MM.1S (cell line): ENCODE measurements around the gene AVL9.

ENCODE experiments used
- EZH2 ChIP-seq: fragments of 300-600 bp; sonication (generic); optimal IDR thresholded peaks from 2 replicates; pipeline ENCODE3; 2017; ENCODE audit warnings: low read depth, mild to moderate bottlenecking, antibody characterized with exemption, low read length, mixed read lengths
- EZH2phosphoT487 ChIP-seq: fragments of 300-600 bp; sonication (generic); IDR thresholded peaks from 2 replicates; pipeline ENCODE4 v1.6.1; 2018; ENCODE audit warnings: antibody characterized with exemption, low read length
- TF ChIP-seq, protein P1 (sequence below): fragments of 300-600 bp; sonication (generic); IDR thresholded peaks from 2 replicates; pipeline ENCODE4 v1.5.1; 2016; ENCODE audit warnings: antibody characterized with exemption, low read length, mixed read lengths

DNA sequence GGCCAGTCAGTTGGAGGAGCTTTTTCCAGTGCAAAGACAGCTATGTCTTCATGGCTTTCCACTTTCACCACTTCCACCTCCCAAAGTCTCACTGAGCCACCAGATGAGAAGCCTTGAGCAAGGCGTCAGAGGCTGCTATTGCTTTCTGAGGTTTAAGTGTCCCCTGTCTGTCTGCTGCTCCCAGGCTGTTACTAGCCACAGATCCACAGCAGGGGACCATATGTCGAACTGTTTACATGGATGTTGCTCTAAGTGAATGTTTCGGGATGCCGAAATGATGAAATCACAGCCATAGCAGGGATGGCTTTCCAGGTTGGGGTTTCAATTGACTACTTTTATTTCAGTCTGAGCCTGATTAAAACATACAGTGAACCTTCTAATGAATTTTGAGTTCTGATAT, 88.5 kb downstream of the AVL9 start:
- no peak for TF ChIP-seq EZH2
- TF ChIP-seq, protein P1, sequence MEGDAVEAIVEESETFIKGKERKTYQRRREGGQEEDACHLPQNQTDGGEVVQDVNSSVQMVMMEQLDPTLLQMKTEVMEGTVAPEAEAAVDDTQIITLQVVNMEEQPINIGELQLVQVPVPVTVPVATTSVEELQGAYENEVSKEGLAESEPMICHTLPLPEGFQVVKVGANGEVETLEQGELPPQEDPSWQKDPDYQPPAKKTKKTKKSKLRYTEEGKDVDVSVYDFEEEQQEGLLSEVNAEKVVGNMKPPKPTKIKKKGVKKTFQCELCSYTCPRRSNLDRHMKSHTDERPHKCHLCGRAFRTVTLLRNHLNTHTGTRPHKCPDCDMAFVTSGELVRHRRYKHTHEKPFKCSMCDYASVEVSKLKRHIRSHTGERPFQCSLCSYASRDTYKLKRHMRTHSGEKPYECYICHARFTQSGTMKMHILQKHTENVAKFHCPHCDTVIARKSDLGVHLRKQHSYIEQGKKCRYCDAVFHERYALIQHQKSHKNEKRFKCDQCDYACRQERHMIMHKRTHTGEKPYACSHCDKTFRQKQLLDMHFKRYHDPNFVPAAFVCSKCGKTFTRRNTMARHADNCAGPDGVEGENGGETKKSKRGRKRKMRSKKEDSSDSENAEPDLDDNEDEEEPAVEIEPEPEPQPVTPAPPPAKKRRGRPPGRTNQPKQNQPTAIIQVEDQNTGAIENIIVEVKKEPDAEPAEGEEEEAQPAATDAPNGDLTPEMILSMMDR, result no peak
- TF ChIP-seq EZH2phosphoT487, result no peak
